ENCODE results near the gene S100A5. TPM values are rescaled to one million over a fixed set of nuclear protein-coding genes. Genes with fewer than 3 reads are reported as not detected.

S100A5 gene
- total RNA-seq, 1 donor from 2014 or later, result not detected

- no peak overlapping the region for H3K27ac Mint-ChIP-seq
- peaks cover 7% of the 10 kb centered on the region for H3K4me1 Mint-ChIP-seq (ENCODE audit: low read depth)
- H3K27me3 Mint-ChIP-seq, result peaks cover 11% of the 10 kb centered on the region
- H3K4me3 Mint-ChIP-seq (ENCODE audit: low read depth), result no peak overlapping the region
- no peak for TF ChIP-seq CTCF (IDR thresholded peaks at IDR 0.05; ENCODE audit: unreplicated experiment)
- no peaks in the 10 kb centered on the region for H3K36me3 Mint-ChIP-seq (ENCODE audit: insufficient read depth)
- H3K9me3 Mint-ChIP-seq (ENCODE audit: low read depth), result no peaks in the 10 kb centered on the region
- no peak for DNase-seq (ENCODE audit: low spot score, unreplicated experiment)
Observed at GRCh38 chr1:153553830-153554541, 13.3 kb upstream of the S100A5 start.

GRCh38 chr1:153553096-153553495 is 12.4 kb upstream of the S100A5 start:
- peaks cover 11% of the 10 kb centered on the region for H3K27me3 Mint-ChIP-seq
- TF ChIP-seq CTCF (IDR thresholded peaks at IDR 0.05; ENCODE audit: unreplicated experiment), result no peak
- peaks cover 7% of the 10 kb centered on the region for H3K4me1 Mint-ChIP-seq (ENCODE audit: low read depth)
- no peaks in the 10 kb centered on the region for H3K9me3 Mint-ChIP-seq (ENCODE audit: low read depth)
- no peaks in the 10 kb centered on the region for H3K36me3 Mint-ChIP-seq (ENCODE audit: insufficient read depth)
- no peak overlapping the region for H3K4me3 Mint-ChIP-seq (ENCODE audit: low read depth)
- H3K27ac Mint-ChIP-seq, result no peak overlapping the region
- no peak for DNase-seq (ENCODE audit: low spot score, unreplicated experiment)

- peaks cover 7% of the 10 kb centered on the region for H3K4me1 Mint-ChIP-seq (ENCODE audit: low read depth)
- no peaks in the 10 kb centered on the region for H3K9me3 Mint-ChIP-seq (ENCODE audit: low read depth)
- no peak overlapping the region for H3K4me3 Mint-ChIP-seq (ENCODE audit: low read depth)
- no peak for DNase-seq (ENCODE audit: low spot score, unreplicated experiment)
- TF ChIP-seq CTCF (IDR thresholded peaks at IDR 0.05; ENCODE audit: unreplicated experiment), result no peak
- no peak overlapping the region for H3K27ac Mint-ChIP-seq
- no peaks in the 10 kb centered on the region for H3K36me3 Mint-ChIP-seq (ENCODE audit: insufficient read depth)
- peaks cover 11% of the 10 kb centered on the region for H3K27me3 Mint-ChIP-seq
Observed at GRCh38 chr1:153552335-153552734, 11.6 kb upstream of the S100A5 start.

DNA sequence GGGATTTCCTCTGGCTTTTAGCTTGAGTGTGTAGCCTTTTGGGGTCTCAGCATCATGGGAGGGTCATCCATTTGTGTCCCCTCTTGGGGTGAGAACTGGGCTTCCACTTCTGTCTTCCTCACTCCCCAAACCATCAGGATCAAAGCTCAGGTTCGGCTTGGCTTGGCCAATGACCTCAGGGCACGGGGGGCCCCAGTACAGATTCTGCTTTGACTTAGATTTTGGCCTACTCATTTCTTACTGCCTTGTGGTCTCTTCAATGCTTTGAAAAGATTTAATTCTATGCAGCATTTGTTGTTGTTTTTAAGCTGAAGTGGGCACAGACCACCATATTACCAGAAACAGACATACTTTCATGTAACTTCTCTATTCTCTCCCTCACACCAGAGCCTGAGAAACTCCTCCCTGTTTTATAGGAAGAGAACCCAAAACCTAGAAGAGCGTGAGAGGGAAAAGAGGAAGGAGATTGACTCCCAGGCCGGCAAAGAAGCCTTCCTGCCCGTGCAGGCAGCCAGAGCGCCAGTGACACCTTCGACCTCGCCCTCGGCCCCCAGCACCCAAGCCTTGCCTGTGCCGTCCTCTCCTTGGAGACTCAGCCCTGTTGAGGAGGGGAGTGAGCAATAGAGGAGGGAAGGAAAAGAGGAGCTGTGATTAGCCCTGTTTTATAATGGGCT is 10.2 kb upstream of the S100A5 start:
- DNase-seq (ENCODE audit: low spot score, unreplicated experiment), result no peak
- Mint-ChIP-seq H3K27ac (peak overlapping the region; percentile 58), H3K4me3 (ENCODE audit: low read depth) (no peak overlapping the region), H3K4me1 (ENCODE audit: low read depth) (peaks cover 9% of the 10 kb centered on the region), H3K36me3 (ENCODE audit: insufficient read depth) (no peaks in the 10 kb centered on the region), H3K9me3 (ENCODE audit: low read depth) (no peaks in the 10 kb centered on the region), H3K27me3 (peaks cover 11% of the 10 kb centered on the region)
- no peak for TF ChIP-seq CTCF (IDR thresholded peaks at IDR 0.05; ENCODE audit: unreplicated experiment)

GRCh38 chr1:153550398-153550758 is 9.6 kb upstream of the S100A5 start:
- Mint-ChIP-seq H3K4me1 (ENCODE audit: low read depth) (peaks cover 14% of the 10 kb centered on the region), H3K36me3 (ENCODE audit: insufficient read depth) (no peaks in the 10 kb centered on the region), H3K9me3 (ENCODE audit: low read depth) (no peaks in the 10 kb centered on the region), H3K4me3 (ENCODE audit: low read depth) (no peak overlapping the region), H3K27ac (no peak overlapping the region), H3K27me3 (peaks cover 11% of the 10 kb centered on the region)
- no peak for DNase-seq (ENCODE audit: low spot score, unreplicated experiment)
- no peak for TF ChIP-seq CTCF (IDR thresholded peaks at IDR 0.05; ENCODE audit: unreplicated experiment)

Data from progenitor cell of endocrine pancreas (in vitro differentiated cells).